GM12892 (cell line): ENCODE results near the gene STARD10.

Source experiments
- POLR2A ChIP-seq: IDR thresholded peaks from 2 replicates; pipeline ENCODE4 v1.6.1; 2011; ENCODE audit warnings: low read depth, low read length, control low read depth
- TAF1 ChIP-seq: IDR thresholded peaks from 2 replicates; pipeline ENCODE4 v1.6.1; 2011; ENCODE audit warnings: low read depth, mild to moderate bottlenecking, control low read depth, low read length, borderline replicate concordance

DNA sequence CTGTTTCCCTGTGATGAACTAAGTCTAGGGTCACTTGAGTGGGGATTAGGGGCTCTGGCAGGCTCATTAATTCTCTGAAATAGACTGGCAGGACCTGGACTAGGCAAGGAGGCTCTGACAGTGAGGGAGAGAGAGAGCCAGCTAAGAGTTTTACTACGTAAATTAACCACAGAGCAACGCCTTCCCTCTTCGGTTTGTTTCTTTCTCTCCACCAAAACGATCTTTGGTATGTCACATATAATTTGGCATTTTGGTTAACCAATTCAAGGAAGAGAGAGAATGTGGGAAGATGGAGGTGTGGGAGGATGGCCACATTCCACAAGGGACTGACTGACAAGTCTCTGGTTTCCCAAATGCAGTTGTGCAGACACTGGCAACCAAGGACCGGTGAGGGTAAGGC is 48.3 kb upstream of the STARD10 start:
- TF ChIP-seq TAF1 (no peak), POLR2A (no peak)
